ENCODE data around the gene TNF. TPM values are rescaled to one million over a fixed set of nuclear protein-coding genes. Genes with fewer than 3 reads are reported as not detected.

TNF gene
- total RNA-seq, 1 experiment from 2014 or later = not detected

DNA sequence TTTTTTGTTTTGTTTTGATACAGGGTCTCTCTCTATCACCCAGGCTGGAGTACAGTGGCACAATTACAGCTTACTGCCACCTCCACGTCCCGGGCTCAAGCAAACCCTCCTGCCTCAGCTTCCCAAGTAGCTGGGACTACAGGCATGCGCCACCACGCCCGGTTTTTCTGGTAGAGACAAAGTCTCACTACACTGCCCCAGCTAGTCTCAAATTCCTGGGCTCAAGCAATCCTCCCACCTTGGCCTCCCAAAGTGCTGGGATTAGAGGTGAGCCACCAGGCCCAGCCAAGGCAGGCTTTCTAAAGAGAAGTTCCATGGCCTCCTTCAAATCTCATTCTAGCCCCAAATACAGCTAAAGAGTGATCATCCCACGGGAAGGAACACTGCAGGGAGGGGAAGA, 41.4 kb upstream of the TNF start:
- Histone ChIP-seq H3K36me3 (ENCODE audit: low read depth, low read length) (peaks cover 86% of the 10 kb centered on the region), H3K4me2 (ENCODE audit: low read length) (no peak overlapping the region), H3F3A (ENCODE audit: low read length, unreplicated experiment) (no peaks in the 10 kb centered on the region), H3K27ac (ENCODE audit: low read length) (no peak overlapping the region), H3K9ac (ENCODE audit: low read length) (no peak overlapping the region), H3K4me3 (ENCODE audit: low read length) (no peak overlapping the region), H3K79me2 (ENCODE audit: low read length) (peaks cover 42% of the 10 kb centered on the region), H3K9me3 (ENCODE audit: low read length) (no peaks in the 10 kb centered on the region), H3K27me3 (ENCODE audit: low read length) (no peaks in the 10 kb centered on the region), H4K20me1 (ENCODE audit: low read length) (peaks cover 46% of the 10 kb centered on the region), H3K9me2 (replicated peaks; ENCODE audit: low read length) (no peaks in the 10 kb centered on the region), H2AFZ (ENCODE audit: low read length) (no peak overlapping the region), H3K4me1 (ENCODE audit: insufficient read depth, low read length) (peaks cover 8% of the 10 kb centered on the region; the same call in 1 of the 2 replicates)
- ATAC-seq = no peak
- ChIA-PET POLR2A (ENCODE audit: unreplicated experiment) (no interaction called here), CTCF (no interaction called here)
- intact Hi-C loops (cut with micrococcal nuclease) = no loop called here
- TSS peak; percentile 7 for BruUV-seq (replicated peaks)
- no peak for DNase-seq
- TF ChIP-seq, protein P1, sequence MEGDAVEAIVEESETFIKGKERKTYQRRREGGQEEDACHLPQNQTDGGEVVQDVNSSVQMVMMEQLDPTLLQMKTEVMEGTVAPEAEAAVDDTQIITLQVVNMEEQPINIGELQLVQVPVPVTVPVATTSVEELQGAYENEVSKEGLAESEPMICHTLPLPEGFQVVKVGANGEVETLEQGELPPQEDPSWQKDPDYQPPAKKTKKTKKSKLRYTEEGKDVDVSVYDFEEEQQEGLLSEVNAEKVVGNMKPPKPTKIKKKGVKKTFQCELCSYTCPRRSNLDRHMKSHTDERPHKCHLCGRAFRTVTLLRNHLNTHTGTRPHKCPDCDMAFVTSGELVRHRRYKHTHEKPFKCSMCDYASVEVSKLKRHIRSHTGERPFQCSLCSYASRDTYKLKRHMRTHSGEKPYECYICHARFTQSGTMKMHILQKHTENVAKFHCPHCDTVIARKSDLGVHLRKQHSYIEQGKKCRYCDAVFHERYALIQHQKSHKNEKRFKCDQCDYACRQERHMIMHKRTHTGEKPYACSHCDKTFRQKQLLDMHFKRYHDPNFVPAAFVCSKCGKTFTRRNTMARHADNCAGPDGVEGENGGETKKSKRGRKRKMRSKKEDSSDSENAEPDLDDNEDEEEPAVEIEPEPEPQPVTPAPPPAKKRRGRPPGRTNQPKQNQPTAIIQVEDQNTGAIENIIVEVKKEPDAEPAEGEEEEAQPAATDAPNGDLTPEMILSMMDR (conservative IDR thresholded peaks at IDR 0.05; ENCODE audit: low read depth, low read length) = no peak
- TF ChIP-seq EZH2phosphoT487 (IDR thresholded peaks at IDR 0.05; ENCODE audit: borderline replicate concordance, low read length) (no peak), EZH2 (IDR thresholded peaks at IDR 0.05; ENCODE audit: low read length, unreplicated experiment) (no peak)

DNA sequence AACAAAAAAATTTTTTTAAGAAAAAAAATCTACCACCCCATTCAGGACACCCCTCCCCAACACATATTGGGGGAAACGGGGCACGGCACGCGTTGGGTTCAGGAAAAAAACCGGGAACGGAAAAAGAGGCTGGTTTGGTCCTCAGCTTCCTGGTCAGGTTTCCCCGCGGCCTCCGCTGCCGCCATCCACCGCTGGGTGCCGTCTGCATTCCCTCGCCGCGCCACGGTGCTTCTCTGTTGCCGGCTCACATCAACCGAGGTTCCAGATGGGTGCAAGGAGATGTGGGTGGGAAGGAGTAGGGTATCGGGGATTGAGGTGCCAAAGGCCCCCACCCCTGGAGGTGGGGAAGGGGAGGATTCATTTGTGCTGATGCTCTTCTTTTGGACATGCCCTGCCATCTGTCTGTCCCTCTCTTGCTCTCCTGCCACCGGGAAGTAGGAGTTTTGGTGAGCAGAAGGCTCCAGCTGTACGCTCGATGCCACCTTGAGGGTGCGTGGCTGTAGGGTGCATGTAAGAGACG, 40.8 kb upstream of the TNF start:
- H3K4me1 ChIP-seq (ENCODE audit: insufficient read depth, low read length) = peaks cover 14% of the 10 kb centered on the region
- no TSS peak for BruUV-seq (replicated peaks)
- H3F3A ChIP-seq (ENCODE audit: low read length, unreplicated experiment) = no peaks in the 10 kb centered on the region
- POLR2A ChIA-PET (ENCODE audit: unreplicated experiment) = no interaction called here
- H3K4me2 ChIP-seq (ENCODE audit: low read length) = no peak overlapping the region
- CTCF ChIA-PET = no interaction called here
- H4K20me1 ChIP-seq (ENCODE audit: low read length) = peaks cover 51% of the 10 kb centered on the region
- peaks cover 89% of the 10 kb centered on the region for H3K36me3 ChIP-seq (ENCODE audit: low read depth, low read length)
- H3K79me2 ChIP-seq (ENCODE audit: low read length) = peaks cover 48% of the 10 kb centered on the region
- H3K4me3 ChIP-seq (ENCODE audit: low read length) = no peak overlapping the region
- H2AFZ ChIP-seq (ENCODE audit: low read length) = no peak overlapping the region
- H3K27me3 ChIP-seq (ENCODE audit: low read length) = no peaks in the 10 kb centered on the region
- DNase-seq = no peak
- no peak overlapping the region for H3K9ac ChIP-seq (ENCODE audit: low read length)
- no peaks in the 10 kb centered on the region for H3K9me3 ChIP-seq (ENCODE audit: low read length)
- TF ChIP-seq EZH2phosphoT487 (IDR thresholded peaks at IDR 0.05; ENCODE audit: borderline replicate concordance, low read length) = no peak
- TF ChIP-seq, protein P1 (conservative IDR thresholded peaks at IDR 0.05; ENCODE audit: low read depth, low read length) = no peak
- TF ChIP-seq EZH2 (IDR thresholded peaks at IDR 0.05; ENCODE audit: low read length, unreplicated experiment) = no peak
- intact Hi-C loops (cut with micrococcal nuclease) = no loop called here
- H3K27ac ChIP-seq (ENCODE audit: low read length) = no peak overlapping the region
- no peaks in the 10 kb centered on the region for H3K9me2 ChIP-seq (replicated peaks; ENCODE audit: low read length)
- ATAC-seq = no peak

DNA sequence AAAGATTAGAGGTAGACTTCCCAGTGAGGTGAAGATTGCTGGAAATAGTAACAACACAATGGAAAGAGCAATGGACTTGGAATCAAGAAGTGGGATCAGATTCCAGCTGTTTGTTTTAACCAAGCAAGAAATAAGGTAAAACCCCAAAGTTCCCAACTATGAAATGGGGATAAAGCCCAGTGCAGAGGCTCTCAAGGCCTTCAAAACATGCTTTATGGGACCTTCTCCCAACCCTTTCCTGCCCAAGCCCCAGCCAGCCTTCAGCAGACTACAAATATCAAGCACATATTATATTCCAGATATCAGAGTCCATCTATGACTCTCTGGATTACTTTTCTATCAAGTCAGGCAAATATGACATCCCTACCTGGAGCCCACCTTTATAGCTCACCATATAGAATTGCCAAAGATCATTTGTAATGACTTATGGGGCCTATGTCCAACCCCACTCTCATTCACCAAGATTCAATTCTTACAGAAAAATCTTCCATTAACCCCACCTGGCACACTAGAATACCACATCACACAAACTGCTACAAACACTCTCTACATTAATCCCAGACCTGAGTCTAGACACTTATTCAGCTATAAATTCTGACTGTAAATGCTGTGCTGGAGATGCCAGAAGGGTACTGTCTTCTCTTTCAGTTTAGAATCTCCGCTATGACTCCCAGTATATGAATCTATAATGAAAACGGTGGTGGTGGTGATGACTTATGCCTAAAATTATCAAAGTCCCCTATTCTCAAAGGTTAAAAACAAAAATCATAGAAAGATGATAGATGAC, 39.6 kb upstream of the TNF start:
- no TSS peak for BruUV-seq (replicated peaks)

More for the DNA sequence above, 39.6 kb upstream of the TNF start:
- Histone ChIP-seq H3K79me2 (ENCODE audit: low read length) (peaks cover 59% of the 10 kb centered on the region), H3K4me1 (ENCODE audit: insufficient read depth, low read length) (peaks cover 20% of the 10 kb centered on the region), H3F3A (ENCODE audit: low read length, unreplicated experiment) (no peaks in the 10 kb centered on the region), H3K9ac (ENCODE audit: low read length) (no peak overlapping the region), H3K27ac (ENCODE audit: low read length) (no peak overlapping the region), H3K36me3 (ENCODE audit: low read depth, low read length) (peaks cover 95% of the 10 kb centered on the region), H3K4me2 (ENCODE audit: low read length) (no peak overlapping the region), H3K4me3 (ENCODE audit: low read length) (no peak overlapping the region), H3K9me2 (replicated peaks; ENCODE audit: low read length) (no peaks in the 10 kb centered on the region), H3K9me3 (ENCODE audit: low read length) (no peaks in the 10 kb centered on the region), H4K20me1 (ENCODE audit: low read length) (peaks cover 63% of the 10 kb centered on the region), H3K27me3 (ENCODE audit: low read length) (no peaks in the 10 kb centered on the region), H2AFZ (ENCODE audit: low read length) (no peak overlapping the region)
- DNase-seq = no peak
- intact Hi-C loops (cut with micrococcal nuclease) = no loop called here
- POLR2A ChIA-PET (ENCODE audit: unreplicated experiment) = no interaction called here
- CTCF ChIA-PET = no interaction called here
- TF ChIP-seq, protein P1 (conservative IDR thresholded peaks at IDR 0.05; ENCODE audit: low read depth, low read length) = no peak
- TF ChIP-seq EZH2 (IDR thresholded peaks at IDR 0.05; ENCODE audit: low read length, unreplicated experiment) (no peak), EZH2phosphoT487 (IDR thresholded peaks at IDR 0.05; ENCODE audit: borderline replicate concordance, low read length) (no peak)
- no peak for ATAC-seq

Measured in PC-3 (cell line).